HG03175 (cell line): ENCODE results near the gene ENTREP1.
"Not testable (repeated sequence)": the region's sequence is repeated elsewhere in the genome, so short reads cannot be mapped to it uniquely, and the experiment has no call there.

Experiments
- ATAC-seq: cut with Tn5 transposase; IDR thresholded peaks from one replicate; pipeline ENCODE4 v1.9.1; 2021; ENCODE audit warnings: mild to moderate bottlenecking, moderate library complexity; ENCODE audit not compliant: unreplicated experiment

The ENTREP1 gene

DNA sequence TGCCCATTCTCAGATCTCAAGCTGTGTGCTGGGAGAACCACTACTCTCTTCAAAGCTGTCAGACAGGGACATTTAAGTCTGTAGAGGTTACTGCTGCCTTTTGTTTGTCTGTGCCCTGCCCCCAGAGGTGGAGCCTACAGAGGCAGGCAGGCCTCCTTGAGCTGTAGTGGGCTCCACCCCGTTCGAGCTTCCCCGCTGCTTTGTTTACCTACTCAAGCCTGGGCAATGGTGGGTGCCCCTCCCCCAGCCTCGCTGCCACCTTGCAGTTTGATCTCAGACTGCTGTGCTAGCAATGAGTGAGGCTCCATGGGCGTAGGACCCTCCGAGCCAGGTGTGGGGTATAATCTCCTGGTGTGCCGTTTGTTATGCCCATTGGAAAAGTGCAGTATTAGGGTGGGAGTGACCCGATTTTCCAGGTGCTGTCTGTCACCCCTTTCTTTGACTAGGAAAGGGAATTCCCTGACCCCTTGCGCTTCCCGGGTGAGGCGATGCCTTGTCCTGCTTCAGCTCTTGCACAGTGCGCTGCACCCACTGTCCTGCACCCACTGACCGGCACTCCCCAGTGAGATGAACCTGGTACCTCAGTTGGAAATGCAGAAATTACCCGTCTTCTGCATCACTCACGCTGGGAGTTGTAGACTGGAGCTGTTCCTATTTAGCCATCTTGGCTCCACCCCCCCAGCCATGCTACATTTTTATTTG, 115.4 kb downstream of the ENTREP1 start:
- ATAC-seq, result not testable (repeated sequence)
